T-helper 17 cell (primary cell): ENCODE measurements around the gene VPS35. TPM values are rescaled to one million over a fixed set of nuclear protein-coding genes. Genes with fewer than 3 reads are reported as not detected.
"Not testable (repeated sequence)": the region's sequence is repeated elsewhere in the genome, so short reads cannot be mapped to it uniquely, and the experiment has no call there.

ENCODE experiments used
- ATAC-seq: fragments of 150-1000 bp; cut with Tn5 transposase; 2 replicates; pipeline ENCODE4 v1.10.0; 2021; ENCODE audit warnings: mild to moderate bottlenecking, moderate library complexity
- DNase-seq, 3 donors: peaks; one replicate each; pipeline versions ENCODE4 v3.0.0 to v3.0.0-alpha.2; 2020 to 2021
- H3K9me3 ChIP-seq: one replicate; pipeline ENCODE4 v1.7.0; 2013; ENCODE audit warnings: low read length, mild to moderate bottlenecking; ENCODE audit not compliant: control insufficient read depth, poor library complexity, severe bottlenecking
- H3K27ac Mint-ChIP-seq: one replicate; pipeline ENCODE4 v1.8.0; 2022; ENCODE audit warnings: mild to moderate bottlenecking, moderate library complexity, mixed read lengths
- H3K27me3 Mint-ChIP-seq: one replicate; pipeline ENCODE4 v1.8.0; 2022; ENCODE audit warnings: mixed read lengths
- H3K36me3 Mint-ChIP-seq: one replicate; pipeline ENCODE4 v1.8.0; 2022; ENCODE audit warnings: low read depth, mixed read lengths
- H3K4me1 Mint-ChIP-seq: one replicate; pipeline ENCODE4 v1.8.0; 2022; ENCODE audit warnings: mild to moderate bottlenecking, mixed read lengths
- H3K4me3 Mint-ChIP-seq: one replicate; pipeline ENCODE4 v1.8.0; 2022; ENCODE audit warnings: mild to moderate bottlenecking, moderate library complexity, mixed read lengths
- total RNA-seq, 4 donors: library from RNA in 2 of 4; stranded (reverse) in 2 of 4; gene quantifications; one replicate each; pipeline ENCODE4 v1.2.3 and lab custom pipeline; 2022 to 2026

The VPS35 gene
- total RNA-seq, 2 donors from 2014 or later: 37.6 to 43.7 TPM

- not testable (repeated sequence) for DNase-seq, H3K27ac Mint-ChIP-seq, ATAC-seq, H3K9me3 ChIP-seq, H3K4me3 Mint-ChIP-seq, H3K27me3 Mint-ChIP-seq, H3K36me3 Mint-ChIP-seq
- H3K4me1 Mint-ChIP-seq: peaks cover 20% of the 10 kb centered on the region
Measured at GRCh38 chr16:46624862-46625261, 64.1 kb downstream of the VPS35 start.

GRCh38 chr16:46623707-46624106 lies 65.3 kb downstream of the VPS35 start:
- peaks cover 20% of the 10 kb centered on the region for H3K4me1 Mint-ChIP-seq
- DNase-seq, H3K36me3 Mint-ChIP-seq, H3K27ac Mint-ChIP-seq, H3K27me3 Mint-ChIP-seq, H3K9me3 ChIP-seq, ATAC-seq, H3K4me3 Mint-ChIP-seq: not testable (repeated sequence)

GRCh38 chr16:46623246-46623645 lies 65.7 kb downstream of the VPS35 start:
- not testable (repeated sequence) for H3K27me3 Mint-ChIP-seq, H3K4me3 Mint-ChIP-seq, DNase-seq, H3K9me3 ChIP-seq, H3K36me3 Mint-ChIP-seq, H3K27ac Mint-ChIP-seq
- peaks cover 20% of the 10 kb centered on the region for H3K4me1 Mint-ChIP-seq
- peak; percentile 46 for ATAC-seq

GRCh38 chr16:46621934-46622676 lies 66.9 kb downstream of the VPS35 start:
- DNase-seq (no peak), ATAC-seq (no peak)
- H3K9me3 ChIP-seq: no peaks in the 10 kb centered on the region
- Mint-ChIP-seq H3K4me3 (peak overlapping the region; percentile 93), H3K4me1 (peaks cover 20% of the 10 kb centered on the region), H3K27ac (peak overlapping the region; percentile 84), H3K27me3 (no peaks in the 10 kb centered on the region), H3K36me3 (no peaks in the 10 kb centered on the region)

GRCh38 chr16:46621006-46621933 lies 67.7 kb downstream of the VPS35 start, which contains the start of gene SHCBP1:
TSS of gene SHCBP1 (minus strand) at chr16:46621379. CDS start at chr16:46621359, 20 bp downstream.
- H3K4me1 Mint-ChIP-seq: peaks cover 21% of the 10 kb centered on the region
- peak; percentile 42 to 59 (median 52) for DNase-seq
- H3K9me3 ChIP-seq: no peaks in the 10 kb centered on the region
- H3K36me3 Mint-ChIP-seq: no peaks in the 10 kb centered on the region
- H3K27me3 Mint-ChIP-seq: no peaks in the 10 kb centered on the region
- peak; percentile 91 for ATAC-seq
- peak within 1 kb of the TSS; percentile 84 for H3K27ac Mint-ChIP-seq
- peak within 1 kb of the TSS; percentile 93 for H3K4me3 Mint-ChIP-seq

- no peak for DNase-seq
- Mint-ChIP-seq H3K27ac (peak overlapping the region; percentile 84), H3K4me1 (peaks cover 23% of the 10 kb centered on the region), H3K27me3 (no peaks in the 10 kb centered on the region), H3K36me3 (no peaks in the 10 kb centered on the region), H3K4me3 (peak overlapping the region; percentile 93)
- ATAC-seq: no peak
- no peaks in the 10 kb centered on the region for H3K9me3 ChIP-seq
Measured at GRCh38 chr16:46620266-46621005, 68.5 kb downstream of the VPS35 start.

GRCh38 chr16:46618516-46618915 lies 70.5 kb downstream of the VPS35 start:
- Mint-ChIP-seq H3K4me3 (no peak overlapping the region), H3K36me3 (no peaks in the 10 kb centered on the region), H3K27ac (no peak overlapping the region), H3K4me1 (peaks cover 23% of the 10 kb centered on the region), H3K27me3 (no peaks in the 10 kb centered on the region)
- ATAC-seq: no peak
- DNase-seq: no peak
- no peaks in the 10 kb centered on the region for H3K9me3 ChIP-seq

GRCh38 chr16:46614006-46614405 lies 75.0 kb downstream of the VPS35 start:
- H3K36me3 Mint-ChIP-seq: no peaks in the 10 kb centered on the region
- no peak overlapping the region for H3K27ac Mint-ChIP-seq
- H3K9me3 ChIP-seq: no peaks in the 10 kb centered on the region
- H3K4me1 Mint-ChIP-seq: peaks cover 2% of the 10 kb centered on the region
- ATAC-seq: no peak
- no peak overlapping the region for H3K4me3 Mint-ChIP-seq
- no peaks in the 10 kb centered on the region for H3K27me3 Mint-ChIP-seq
- DNase-seq: no peak

- no peak for DNase-seq
- ATAC-seq: no peak
- Mint-ChIP-seq H3K27ac (no peak overlapping the region), H3K27me3 (no peaks in the 10 kb centered on the region), H3K4me3 (no peak overlapping the region), H3K36me3 (no peaks in the 10 kb centered on the region), H3K4me1 (peaks cover 2% of the 10 kb centered on the region)
- no peaks in the 10 kb centered on the region for H3K9me3 ChIP-seq
Measured at GRCh38 chr16:46613352-46613751, 75.6 kb downstream of the VPS35 start.

- H3K9me3 ChIP-seq: no peaks in the 10 kb centered on the region
- Mint-ChIP-seq H3K27me3 (no peaks in the 10 kb centered on the region), H3K4me1 (peaks cover 2% of the 10 kb centered on the region), H3K36me3 (no peaks in the 10 kb centered on the region), H3K4me3 (no peak overlapping the region), H3K27ac (no peak overlapping the region)
- DNase-seq (no peak), ATAC-seq (no peak)
Measured at GRCh38 chr16:46612121-46612520, 76.9 kb downstream of the VPS35 start.

- H3K27me3 Mint-ChIP-seq: no peaks in the 10 kb centered on the region
- ATAC-seq (no peak), DNase-seq (no peak)
- H3K4me1 Mint-ChIP-seq: peaks cover 2% of the 10 kb centered on the region
- no peaks in the 10 kb centered on the region for H3K36me3 Mint-ChIP-seq
- H3K27ac Mint-ChIP-seq: no peak overlapping the region
- H3K9me3 ChIP-seq: no peaks in the 10 kb centered on the region
- no peak overlapping the region for H3K4me3 Mint-ChIP-seq
Measured at GRCh38 chr16:46607529-46607928, 81.4 kb downstream of the VPS35 start.

- Mint-ChIP-seq H3K36me3 (no peaks in the 10 kb centered on the region), H3K4me3 (no peak overlapping the region), H3K27me3 (no peaks in the 10 kb centered on the region), H3K4me1 (peaks cover 6% of the 10 kb centered on the region), H3K27ac (peak overlapping the region; percentile 29)
- no peak for ATAC-seq
- DNase-seq: no peak
- H3K9me3 ChIP-seq: no peaks in the 10 kb centered on the region
Measured at GRCh38 chr16:46606231-46606630, 82.7 kb downstream of the VPS35 start.
